Suppressor macrophage treated with lipopolysaccharide for 1 hour (primary cell): ENCODE data around the gene CLDN4.

Source experiments
- DNase-seq, 3 donors: peaks; one replicate each; pipeline ENCODE4 v3.0.0-alpha.2; 2020 to 2022

The CLDN4 gene

GRCh38 chr7:73844131-73844547 lies 13.3 kb downstream of the CLDN4 start:
- peak in 2 of 3 donors; percentile 17 to 25 for DNase-seq

DNA sequence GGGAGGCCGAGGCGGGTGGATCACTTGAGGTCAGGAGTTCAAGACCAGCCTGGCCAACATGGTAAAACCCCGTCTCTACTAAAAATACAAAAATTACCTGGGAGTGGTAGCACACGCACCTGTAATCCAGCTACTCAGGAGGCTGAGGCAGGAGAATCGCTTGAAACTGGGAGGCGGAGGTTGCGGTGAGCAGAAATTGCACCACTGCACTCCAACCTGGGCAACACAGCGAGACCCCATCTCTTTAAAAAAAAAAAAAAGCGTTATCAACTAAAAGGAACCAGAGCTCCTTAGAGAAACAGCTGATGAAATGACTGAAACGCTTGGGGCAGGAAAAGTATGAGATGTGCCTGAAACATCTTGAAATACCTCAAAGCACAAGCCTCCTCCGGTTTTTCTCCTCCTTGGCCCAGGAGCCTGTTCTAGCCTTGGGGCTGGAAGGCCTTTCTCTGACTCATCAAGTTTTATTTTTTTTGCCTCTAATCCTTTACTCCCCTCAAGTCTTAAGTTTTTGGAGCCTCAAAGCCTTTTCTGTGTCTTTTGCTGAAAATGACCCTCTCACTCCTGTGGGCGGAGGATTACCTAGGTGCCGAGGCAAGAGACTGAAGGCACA lies 14.2 kb downstream of the CLDN4 start:
- DNase-seq: peak in 1 of 3 donors; percentile 33

DNA sequence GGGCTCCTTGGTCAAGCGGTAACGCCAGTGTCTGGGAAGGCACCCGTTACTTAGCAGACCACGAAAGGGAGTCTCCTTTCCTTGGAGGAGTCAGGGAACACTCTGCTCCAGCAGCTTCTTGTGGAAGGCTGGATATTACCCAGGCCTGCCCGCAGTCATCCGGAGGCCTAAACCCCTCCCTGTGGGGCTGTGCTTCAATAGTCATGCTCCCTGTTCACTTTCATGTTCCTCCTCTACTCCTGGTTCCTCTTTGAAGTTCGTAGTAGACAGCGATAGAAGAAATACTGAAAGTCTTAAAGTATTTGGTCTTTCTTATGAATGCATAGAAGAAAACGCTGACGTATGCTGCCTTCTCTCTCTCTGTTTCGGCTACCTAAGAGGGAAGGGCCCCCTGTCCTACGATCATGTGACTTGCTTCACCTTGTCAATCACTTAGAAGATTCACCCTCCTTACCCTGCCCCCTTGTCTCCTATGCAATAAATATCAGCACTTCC lies 15.0 kb downstream of the CLDN4 start:
- peak; percentile 85 to 90 (median 85) for DNase-seq

DNA sequence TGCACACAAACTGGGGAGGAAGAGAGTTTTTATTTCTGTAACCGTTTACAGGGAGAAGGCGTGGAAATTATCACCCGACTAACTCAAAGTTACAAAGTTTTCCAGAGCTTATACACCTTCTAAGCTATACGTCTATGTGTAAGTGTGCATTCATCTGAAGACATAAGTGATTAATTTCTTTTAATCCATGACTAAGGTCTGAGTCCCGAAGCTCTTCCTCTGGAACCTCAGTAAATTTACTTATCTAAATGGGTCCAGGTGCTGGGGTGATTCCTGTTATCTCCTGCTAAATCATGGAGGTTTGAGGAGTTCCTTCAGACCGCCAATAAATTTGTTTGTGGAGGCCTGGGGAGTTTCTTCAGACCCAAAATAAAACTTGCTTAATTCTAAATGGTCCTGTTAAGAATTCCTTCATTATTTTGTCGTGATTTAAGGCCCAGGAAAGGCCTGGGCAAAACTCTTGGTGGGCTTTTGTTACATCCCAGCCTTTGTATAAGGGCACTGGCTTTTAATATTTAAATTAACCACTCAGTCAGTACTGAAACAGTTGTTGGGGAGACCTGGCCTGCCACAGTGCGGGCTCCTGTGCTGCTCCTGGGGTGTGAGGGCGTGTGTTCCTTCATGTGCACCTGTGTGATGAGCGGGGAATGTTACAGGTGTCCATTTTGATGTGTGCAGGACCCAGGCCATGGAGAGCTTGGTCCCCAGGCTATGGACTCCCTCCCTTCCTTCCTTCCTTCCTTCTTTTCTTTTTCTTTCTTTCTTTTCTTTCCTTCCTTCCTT lies 17.3 kb downstream of the CLDN4 start:
- no peak for DNase-seq

GRCh38 chr7:73850781-73851207 lies 20.0 kb downstream of the CLDN4 start:
- DNase-seq: peak; percentile 72 to 82 (median 81)

DNA sequence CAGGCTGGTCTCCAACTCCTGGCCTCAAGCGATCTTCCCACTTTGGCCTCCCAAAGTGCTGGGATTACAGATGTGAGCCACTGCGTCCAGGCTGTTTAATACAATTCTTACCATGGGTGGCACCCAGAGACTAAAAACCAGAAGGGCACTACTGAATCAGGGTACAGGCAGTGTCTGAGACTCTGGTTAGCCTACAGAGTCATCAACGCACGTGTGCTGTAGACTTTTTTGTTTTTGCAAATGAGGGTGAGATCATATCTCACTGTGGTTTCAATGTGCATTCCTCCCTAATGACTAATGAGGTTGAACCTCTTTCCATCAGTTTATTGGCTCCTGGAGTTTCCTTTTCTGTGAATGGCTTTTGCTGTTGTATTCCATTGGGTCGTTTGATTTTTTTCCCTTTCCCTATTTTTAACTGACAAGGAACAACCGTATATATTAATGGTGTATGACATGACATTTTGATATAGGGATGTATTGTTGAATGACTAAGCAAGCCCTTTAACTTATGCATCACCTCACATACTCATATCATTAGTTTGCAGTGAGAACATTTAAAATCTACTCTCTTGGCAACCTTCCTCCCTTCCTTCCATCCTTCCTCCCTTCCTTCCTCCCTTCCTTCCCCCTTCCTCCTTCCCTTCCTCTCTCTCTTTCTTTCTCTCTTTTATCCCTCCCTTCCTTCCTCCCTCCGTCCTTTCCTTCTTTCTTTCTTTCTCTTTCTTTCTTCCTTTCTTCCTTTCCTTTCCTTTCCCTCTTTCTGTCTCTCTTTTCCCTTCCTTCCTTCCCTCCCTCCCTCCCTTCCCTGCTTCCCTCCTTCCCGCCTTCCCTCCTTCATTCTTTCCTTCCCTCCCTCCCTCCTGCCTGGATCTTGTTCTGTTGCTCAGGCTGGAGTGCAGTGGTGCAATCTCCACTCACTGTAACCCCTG lies 20.9 kb downstream of the CLDN4 start:
- DNase-seq: peak; percentile 83 to 97 (median 90)

- DNase-seq: no peak
Measured at GRCh38 chr7:73852500-73852899, 21.7 kb downstream of the CLDN4 start.

GRCh38 chr7:73856941-73857340 lies 26.1 kb downstream of the CLDN4 start:
- DNase-seq: no peak

GRCh38 chr7:73858807-73859206 lies 28.0 kb downstream of the CLDN4 start:
- no peak for DNase-seq

DNA sequence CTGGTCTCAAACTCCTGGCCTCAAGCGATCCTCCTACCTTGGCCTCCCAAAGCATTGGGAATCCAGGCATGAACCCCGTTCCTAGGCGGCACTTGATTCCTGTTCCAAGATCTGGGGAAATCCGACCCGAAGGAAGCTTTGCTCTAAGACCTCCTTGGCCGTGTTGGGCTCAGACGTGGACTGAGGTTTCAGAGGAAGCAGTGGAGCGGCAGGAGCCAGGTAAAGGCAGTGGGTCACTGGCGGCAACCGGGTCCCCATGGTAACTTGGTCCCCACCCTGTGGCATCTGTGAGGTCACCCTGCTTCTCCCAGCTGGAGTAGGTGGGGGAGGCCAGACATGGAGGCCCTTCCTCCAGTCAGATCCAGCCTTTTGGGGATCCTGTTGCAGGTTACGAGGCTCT lies 30.1 kb downstream of the CLDN4 start, which contains the start of gene TMEM270:
TMEM270 (plus strand) TSS at position 301 of the 400 bp plus-strand sequence; CDS start at position 337, 36 bp downstream.
- DNase-seq: no peak

- DNase-seq: no peak
Measured at GRCh38 chr7:73861305-73861704, 30.5 kb downstream of the CLDN4 start.

DNA sequence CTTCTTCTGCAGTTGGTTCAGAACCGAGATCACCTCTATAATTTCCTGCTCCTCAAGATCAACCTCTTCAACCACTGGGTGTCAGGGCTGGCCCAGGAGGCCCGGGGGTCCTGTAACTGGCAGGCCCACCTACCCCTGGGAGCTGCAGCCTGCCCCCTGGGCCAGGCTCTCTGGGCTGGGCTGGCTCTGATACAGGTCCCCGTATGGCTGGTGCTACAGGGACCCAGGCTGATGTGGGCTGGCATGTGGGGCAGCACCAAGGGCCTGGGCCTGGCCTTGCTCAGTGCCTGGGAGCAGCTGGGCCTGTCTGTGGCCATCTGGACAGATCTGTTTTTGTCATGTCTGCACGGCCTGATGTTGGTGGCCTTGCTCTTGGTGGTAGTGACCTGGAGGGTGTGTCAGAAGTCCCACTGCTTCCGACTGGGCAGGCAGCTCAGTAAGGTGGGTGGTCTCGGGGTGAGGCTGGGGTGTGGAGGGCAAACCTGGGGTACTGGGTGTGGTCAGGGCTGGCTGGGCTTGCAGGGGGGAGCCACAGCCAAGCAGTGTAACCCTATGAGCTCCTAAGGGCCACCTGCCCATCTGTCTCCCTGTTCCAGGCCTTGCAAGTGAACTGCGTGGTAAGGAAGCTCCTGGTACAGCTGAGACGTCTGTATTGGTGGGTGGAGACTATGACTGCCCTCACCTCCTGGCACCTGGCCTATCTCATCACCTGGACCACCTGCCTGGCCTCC lies 34.4 kb downstream of the CLDN4 start:
- DNase-seq: no peak

DNA sequence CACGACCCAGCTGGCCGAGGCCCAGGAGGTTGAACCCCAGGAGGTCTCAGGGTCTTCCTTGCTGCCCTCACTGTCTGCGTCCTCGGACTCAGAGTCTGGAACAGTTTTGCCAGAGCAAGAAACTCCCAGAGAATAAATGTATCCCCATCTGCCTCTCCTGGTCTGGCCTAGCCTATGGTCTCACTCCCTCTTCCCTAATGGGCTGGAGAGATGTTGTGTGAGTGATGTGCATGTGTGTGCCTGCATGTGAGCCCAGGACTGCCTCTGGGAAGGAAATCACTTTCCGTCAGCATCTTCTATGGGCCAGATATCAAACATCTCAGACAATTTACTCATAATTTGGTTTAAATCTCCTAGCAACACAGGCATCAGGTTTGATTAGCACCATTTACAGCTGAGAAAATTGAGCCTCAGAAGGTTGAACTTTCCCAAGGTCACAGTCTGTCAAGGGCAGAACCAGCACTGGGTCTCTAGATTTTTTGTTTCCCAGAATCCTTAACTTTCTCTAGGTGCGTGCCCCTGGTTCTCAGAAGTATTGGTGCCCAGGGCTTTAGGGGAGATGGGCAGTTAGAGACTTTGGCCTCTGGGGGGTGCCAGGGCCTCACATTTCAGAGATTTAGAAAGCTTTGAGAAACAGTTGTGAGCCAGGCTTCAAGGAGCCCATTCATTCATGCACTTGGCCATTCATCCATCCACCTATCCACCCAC lies 35.1 kb downstream of the CLDN4 start:
- DNase-seq: peak; percentile 74 to 81 (median 79)

DNA sequence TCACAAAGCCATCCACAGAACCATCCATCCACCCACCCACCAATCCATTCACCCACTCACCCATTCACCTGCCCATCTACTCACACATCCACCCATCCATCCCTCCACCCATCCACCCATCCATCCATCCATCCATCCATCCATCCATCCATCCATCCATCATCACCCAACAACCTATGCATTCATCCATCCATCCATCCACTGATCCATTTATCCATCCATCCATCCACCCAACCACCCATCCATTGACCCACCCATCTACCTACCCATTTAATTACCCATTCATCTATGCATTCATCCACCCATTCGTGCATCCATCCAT lies 35.6 kb downstream of the CLDN4 start:
- DNase-seq: no peak

- DNase-seq: no peak
Measured at GRCh38 chr7:73869011-73869798, 38.4 kb downstream of the CLDN4 start.

DNA sequence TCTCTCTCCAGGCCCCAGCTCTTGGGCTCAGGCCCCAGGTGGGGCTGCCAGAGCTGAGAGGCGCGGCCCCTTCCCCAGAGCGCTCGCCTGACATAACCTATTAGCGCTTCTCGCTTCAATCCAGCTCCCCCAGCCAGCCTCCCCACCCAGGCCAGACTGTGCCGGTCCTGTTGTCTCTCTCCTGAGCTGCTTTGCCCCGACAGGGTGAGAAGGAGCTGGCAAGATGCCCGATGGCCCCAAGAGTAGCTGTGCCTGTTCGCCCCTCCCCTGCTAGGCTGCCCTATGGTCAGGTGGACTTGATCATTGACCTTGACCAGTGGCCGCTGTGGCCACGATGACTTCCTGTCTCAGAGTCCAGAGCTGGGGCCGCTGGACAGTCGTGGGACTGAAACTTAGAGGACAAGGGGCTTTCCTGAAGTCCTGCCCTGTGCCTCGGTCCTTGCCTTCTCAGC lies 39.3 kb downstream of the CLDN4 start:
- no peak for DNase-seq

GRCh38 chr7:73871163-73872011 lies 40.6 kb downstream of the CLDN4 start:
- no peak for DNase-seq

DNA sequence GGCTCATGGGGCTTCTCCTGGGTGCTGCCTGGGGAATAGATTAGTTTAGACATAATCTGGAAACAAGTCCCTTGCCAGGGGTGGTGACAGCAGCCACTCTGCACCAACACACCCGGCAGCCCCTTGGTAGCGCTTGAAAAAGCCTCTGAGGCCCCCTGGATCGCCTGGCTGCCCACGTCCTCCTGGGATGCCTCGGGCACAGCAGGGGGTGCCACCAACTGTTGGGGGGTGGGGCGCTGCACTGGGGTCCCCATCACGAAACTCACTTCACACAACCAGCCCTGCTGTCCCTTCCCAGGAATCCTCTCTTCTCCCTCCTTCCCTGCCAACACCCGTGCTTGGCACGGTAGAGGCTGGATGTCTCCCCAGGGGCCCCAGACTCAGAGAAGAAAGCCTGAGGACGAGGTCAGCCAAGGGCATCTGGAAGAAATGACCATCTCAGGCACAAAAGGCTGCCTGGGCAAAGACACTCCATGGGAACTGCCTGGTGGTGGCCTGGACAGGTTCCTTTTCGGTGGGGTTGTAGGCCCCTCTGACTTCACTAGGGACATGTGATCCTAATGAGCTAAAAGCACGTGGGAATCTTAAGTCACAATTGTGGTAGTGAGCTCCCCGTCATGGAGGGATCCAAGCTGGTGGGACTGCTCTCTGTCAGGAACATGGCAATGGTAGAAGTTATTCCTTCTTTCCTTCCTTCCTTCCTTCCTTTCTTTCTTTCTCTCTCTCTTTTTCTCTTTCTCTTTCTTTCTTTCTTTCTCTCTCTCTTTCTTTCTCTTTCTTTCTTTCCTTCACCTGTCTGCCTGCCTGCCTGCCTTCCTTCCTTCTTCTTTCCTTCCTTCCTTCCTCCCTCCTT lies 41.5 kb downstream of the CLDN4 start:
- DNase-seq: no peak

- no peak for DNase-seq
Measured at GRCh38 chr7:73876361-73876760, 45.6 kb downstream of the CLDN4 start.
